GM21423 (cell line): Measurements from ENCODE around the gene PKP2.
"Not testable (repeated sequence)": the region's sequence is repeated elsewhere in the genome, so short reads cannot be mapped to it uniquely, and the experiment has no call there.

Experiments used
- ATAC-seq: cut with Tn5 transposase; IDR thresholded peaks from one replicate; pipeline ENCODE4 v1.9.1; 2021; ENCODE audit warnings: mild to moderate bottlenecking, moderate library complexity; ENCODE audit not compliant: unreplicated experiment

The PKP2 gene

DNA sequence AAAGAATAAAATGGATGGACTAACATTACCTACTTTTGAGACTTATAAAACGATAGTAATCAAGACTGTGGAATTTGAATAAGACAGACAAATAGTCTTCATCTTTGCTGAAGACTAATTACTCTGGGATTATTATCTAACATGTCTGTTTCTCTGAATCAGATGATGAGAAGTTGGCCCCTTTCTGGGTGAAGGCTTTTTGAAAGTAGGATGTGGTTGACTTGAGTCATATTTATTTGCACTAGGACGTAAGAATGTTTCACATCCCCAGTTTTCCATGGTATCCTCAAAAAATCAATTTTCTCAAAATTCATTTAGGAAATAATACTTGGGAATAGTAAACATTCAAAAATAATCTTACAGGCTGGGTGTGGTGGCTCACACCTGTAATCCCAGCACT is 31.8 kb downstream of the PKP2 start:
- ATAC-seq = no peak

DNA sequence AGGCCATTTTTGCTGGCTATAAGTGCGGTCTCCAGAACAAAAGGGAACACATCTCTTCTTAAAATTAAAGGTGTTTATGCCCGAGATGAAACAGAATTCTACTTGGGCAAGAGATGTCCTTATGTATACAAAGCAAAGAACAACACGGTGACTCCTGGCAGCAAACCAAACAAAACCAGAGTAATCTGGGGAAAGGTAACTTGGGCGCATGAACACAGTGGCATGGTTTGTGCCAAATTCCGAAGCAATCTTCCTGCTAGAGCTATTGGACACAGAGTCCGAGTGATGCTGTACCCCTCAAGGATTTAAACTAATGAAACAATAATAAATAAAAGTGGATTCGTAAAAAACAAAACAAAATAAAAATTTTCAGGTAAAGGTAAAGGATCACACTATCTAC is 33.4 kb downstream of the PKP2 start:
- ATAC-seq = no peak

DNA sequence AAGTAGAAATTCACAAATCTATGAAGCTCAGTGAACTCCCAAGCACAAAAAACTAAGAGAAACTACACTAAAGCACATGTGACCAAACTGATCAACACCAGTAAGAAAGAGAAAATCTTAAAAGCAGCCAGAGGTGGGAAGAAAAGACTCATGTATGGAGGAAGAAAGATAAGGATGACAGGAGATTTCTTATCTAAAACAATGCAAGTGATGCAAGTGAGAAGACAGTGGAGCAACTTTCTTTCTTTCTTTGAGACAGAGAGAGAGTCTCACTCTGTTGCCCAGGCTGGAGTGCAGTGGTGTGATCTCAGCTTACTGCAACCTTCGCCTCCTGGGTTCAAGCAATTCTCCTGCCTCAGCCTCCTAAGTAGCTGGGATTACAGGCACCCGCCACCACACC is 34.9 kb downstream of the PKP2 start:
- ATAC-seq = not testable (repeated sequence)

DNA sequence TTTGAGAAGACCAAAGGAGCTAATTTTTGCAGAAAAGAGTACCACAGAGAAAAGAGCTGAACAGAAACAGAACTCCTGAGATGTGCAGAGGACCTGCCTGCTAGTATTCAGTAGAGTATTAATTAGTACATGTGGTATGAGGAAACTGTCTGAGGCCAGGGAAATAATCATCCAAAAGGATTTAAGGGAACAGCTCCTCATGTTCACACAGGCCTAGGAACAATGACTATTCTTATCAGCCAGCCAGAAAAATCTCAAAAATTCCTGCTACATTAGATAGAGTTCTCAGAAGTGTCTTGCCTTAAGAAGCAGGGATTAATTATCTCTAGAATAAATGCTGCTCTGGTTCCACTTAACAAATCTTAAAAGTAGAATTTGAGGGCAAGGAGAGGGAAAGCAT is 36.4 kb downstream of the PKP2 start:
- ATAC-seq = no peak

DNA sequence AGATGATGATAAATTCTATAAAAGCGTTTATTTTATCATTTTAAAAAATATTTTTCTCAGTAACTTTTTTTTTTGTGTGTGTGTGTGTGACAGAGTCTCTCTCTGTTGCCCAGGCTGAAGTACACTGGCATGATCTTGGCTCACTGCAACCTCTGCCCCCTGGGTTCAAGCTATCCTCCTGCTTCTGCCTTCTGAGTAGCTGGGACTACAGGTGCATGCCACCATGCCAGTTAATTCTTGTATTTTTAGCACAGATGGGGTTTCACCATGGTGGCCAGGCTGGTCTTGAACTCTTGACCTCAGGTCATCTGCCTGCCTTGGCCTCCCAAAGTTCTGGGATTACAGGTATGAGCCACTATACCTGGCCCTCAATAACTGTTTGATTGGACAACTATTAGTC is 37.2 kb downstream of the PKP2 start:
- ATAC-seq = no peak

DNA sequence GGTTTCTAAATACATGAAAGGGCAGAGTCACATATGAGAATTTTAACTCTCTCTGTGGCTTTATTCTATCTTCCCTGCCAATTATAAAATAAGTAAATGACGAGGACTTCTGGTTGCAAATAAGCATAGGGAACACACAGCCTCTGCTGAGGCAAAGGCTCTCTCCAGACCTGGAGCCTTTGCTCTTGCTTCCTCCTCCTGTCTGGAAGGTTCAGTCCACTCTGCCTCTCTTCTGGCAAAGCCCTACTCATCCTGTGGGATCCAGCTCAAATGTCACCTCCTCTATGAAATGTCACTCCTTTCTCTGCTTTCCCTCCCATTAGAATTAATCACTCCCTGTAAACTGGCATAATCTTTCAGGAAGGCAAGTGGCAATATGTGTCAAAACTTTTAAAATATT is 41.9 kb downstream of the PKP2 start:
- no peak for ATAC-seq

DNA sequence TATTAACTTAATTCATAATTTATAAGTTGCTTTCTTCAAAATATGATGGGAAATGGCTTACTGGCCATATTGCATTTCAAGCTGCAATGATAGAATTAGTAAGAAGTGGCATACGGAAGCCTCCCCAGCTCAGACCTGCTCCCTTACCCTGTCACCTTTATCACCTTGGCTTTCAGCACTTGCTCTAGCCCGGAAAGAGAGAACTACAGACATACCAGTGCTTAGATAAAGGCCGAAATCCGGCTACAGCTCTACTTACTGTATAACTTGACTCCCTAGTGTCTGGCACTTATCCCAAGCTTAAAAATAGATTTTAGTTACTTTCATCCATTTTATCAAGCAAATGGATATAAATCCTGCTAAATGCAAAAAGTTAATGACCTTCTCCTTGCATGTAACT is 42.5 kb downstream of the PKP2 start:
- no peak for ATAC-seq

DNA sequence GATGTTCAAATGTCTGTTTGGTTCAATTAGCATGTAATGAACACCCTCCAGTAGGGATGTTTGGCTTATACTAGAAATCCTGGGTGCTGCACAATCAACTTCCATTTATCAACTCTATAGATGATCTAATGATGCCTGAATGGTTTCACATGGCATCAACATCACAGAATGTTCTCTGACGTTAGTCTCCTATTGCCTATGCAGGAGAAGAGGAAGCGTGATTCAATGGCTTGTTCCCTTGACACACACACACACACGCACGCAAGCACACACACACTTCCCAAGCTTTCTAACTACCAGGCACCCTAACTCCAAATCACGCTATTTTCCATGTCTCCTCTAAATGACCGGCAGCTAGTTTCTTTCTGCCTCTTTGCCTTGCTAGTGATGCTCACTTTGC is 49.3 kb downstream of the PKP2 start:
- no peak for ATAC-seq

DNA sequence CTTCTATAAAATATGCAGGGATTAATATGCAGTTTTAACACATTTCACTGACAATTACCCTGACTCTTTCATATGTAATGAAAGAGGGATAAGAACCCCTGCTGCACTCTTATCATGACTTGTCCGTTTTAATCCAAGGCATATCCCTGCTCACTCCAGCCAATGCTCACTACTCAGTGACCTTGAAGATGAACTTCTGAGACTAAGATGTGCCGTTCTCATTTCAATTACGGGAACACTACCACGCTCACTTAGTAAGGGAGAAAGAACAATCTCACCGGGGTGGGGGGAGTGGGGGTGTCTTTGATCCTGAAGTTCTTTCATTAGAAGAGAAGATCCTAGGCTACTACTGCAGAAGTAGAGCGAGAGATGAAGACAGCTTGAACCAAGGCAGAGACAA is 50.5 kb downstream of the PKP2 start:
- ATAC-seq = no peak

DNA sequence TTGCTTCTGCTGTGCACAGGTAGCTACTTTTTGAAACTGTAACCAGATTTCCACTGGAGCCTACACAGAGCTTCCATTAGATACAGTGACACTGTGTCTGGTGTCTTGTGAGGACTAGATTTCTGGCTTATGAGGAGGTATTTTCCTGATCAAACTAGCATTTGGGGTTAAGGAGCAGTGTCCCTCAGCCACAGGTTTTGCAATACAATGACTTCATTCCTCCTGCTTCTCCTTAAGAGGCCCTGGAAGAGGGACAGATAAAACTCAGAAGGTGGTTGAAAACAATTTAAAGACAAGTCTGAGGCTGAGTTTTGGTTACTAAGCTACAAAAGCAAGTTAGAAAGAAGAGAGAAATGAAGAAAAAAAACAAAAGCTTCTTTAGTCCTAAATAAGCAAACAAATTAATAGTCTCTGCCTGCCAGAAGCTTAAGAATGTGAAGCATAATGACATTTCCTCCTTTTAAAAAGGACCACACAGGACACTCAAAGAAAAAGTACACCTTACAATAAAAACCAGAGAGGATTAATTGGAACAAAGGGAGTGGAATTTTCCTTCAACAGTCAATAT is 53.0 kb downstream of the PKP2 start:
- no peak for ATAC-seq

DNA sequence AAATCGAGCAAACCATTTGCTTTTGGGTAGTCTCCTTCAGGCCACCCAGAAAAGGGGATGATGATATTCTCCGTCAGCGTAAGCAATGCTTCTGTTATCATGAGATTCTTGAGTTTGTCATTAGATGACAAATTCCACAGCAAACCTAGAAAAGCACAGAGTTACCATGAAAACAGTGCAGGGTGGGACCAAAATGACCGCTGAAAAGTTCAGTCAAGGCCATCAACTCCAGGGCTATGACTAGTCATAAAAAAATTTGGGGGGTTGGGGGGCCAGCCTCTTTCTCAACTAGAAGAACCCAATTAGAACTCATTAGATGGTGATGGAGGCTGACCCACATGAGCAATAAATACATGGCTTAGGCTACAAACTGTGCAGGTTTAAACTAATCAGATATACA is 55.5 kb downstream of the PKP2 start:
- no peak for ATAC-seq

DNA sequence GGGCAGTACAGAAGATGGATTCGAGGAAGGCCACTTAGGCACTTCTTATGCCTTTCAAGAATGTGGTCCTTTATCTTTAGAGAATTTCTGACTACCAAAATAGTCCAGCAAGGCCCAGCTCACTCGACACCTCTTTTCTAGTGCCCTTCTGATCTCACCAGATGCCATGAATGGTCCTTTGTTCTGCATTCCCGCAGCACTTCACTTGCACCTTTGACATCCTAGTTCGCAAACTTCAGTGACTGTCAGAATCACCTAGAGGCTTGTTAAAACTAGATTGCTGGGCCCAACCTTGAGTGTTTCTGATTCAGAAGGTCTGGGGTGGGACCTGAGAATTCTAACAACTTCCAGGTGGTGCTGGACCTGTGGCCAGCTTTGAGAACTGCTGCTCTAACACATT is 56.7 kb downstream of the PKP2 start:
- ATAC-seq = no peak

DNA sequence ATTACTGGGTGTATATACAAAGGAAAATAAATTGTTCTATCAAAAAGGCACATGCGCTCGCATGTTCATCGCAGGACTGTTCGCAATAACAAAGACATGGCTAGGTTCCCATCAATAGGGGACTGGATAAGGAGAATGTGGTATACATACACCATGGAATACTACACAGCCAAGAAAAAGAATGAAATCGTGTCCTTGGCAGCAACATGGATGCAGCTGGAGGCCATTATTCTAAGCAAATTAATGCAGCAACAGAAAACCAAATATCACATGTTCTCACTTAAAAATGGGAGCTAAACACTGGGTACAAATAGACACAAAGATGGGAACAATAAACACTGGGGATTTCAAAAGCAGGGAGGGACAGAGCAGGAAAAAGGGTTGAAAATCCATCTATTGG is 58.6 kb downstream of the PKP2 start:
- ATAC-seq = no peak

DNA sequence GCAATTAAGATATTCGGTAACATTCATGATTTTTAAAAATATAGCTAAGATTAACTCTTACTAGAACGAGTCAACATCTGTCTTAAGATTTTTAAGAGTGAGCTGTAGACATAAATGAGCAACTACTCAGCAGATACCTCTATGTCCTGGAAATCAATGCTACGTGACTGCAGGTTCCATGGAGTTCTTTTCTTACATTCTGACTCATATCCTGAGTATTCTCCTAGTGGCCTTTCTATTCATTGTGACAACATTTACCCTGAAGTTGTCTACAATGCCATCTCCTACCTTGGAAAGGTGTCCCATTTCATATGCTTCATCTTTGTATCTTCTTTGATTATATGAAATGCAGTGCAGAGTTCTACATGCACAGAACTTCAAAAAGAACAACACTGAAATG is 59.9 kb downstream of the PKP2 start:
- no peak for ATAC-seq

DNA sequence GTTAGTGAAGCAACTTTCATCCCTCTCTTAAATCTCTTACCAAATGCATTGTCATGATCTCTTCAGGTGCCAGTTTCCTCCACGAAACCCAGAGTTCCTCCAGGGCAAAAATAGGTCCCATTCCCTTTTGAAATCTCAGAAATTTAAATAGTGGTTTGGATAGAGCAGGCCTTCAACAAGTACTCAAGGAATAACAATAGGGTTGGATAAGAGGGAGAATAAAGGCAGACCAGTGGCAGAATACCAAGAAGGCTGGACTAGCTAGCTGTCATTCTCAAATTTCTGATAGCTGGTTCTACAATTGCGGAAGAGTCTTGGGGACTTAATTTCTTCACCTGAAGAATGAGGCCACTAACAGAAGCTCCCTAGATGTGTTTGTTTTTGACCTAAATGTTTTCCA is 62.5 kb downstream of the PKP2 start:
- ATAC-seq = no peak

DNA sequence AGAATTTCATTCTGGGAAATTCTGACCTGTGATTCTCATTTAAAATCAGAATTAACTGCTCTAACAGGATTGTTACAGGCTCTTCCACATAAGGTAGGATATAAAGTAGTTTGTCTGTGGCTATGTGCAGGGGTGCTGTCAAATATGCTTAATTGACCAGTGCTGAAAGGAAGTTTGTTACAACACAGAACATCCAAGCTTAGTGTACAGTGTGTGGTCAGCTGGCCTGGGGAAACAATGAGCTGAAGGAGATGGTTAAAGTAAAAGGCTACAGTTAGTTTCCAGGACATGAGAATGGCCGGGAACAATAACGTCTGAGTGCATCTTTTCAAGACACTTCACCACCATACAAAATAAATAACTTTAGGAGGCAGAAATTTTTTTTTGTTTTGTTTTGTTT is 68.0 kb downstream of the PKP2 start:
- no peak for ATAC-seq

DNA sequence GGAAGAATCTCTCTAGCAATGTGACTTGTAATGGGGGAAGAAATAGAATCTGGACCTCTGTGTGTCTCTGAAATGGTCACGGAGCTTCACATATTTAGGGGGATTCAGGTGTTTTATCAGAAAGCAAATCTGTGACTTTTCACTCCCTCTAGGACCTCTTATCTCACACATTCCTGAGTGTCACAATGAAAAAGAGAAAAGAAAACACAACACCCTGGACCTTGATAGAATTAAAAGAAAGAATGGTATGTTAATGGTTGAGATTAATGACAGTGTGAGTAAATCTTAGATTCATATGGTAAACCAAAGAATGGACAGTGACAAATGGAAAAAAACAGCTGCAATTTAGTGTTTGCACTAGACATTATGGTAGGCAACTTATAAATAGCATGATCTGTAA is 68.5 kb downstream of the PKP2 start:
- no peak for ATAC-seq

DNA sequence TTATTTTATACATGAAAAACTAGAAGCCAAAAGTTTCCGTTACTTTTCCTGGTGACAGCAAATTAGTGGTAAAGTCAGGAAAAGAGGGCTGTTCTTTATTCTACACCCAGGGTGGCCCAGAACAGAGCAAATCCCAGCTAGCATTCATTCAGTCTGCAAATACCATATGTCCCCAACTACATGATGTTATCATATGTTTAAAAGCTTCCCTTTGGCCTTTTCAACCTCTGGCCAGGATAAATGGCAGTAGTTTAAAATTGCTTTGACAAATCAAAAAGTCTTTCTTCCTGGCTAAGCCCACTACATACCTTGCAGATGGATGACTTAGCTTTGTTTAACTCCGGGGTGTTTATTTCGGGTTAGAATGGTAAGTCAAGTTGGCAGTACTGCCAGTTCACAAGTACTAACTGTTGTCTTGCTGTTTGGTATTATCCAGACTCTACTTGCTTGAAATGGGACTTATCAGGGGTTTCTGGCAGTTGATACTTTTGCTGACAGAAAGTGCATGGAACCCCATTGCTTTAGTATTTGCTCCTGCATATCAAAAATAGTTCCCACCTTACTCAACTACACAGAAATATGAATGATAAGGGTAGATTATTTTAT is 69.7 kb downstream of the PKP2 start:
- ATAC-seq = no peak

DNA sequence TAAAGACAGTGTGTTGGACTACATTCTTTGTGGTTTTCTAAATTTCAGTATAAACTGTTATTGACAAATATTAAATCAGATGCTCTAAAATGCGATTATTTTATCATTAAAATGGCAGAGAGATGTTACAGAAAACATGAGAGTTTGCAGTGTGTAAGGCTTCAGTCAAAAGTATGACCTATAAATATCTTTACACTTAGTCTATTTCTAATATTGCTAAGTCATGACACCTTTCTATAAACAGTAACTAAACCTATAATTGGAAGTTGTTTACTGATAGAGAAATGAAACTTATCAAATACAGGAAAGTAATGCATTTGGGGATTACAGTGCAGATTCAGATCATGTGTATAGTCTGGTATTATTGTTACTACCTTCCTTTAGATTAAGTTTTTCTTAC is 72.0 kb downstream of the PKP2 start:
- no peak for ATAC-seq

DNA sequence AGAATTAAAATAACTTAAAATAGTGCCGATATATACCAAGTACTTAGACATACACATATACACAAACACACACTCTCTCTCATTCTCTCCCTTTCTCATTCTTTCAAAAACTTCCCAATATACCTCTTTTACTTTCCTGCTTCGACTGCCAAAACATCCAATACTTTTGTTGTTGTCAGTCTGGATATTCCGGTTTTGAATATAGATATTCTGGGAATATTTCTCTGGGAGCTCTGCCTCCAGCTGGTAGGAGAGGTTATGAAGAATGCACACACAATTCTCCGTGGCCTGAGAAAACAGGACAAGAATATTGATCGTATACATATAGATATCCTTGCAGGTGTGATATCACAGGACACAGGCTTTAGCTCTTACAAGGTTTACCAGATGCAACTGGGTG is 74.2 kb downstream of the PKP2 start:
- no peak for ATAC-seq

DNA sequence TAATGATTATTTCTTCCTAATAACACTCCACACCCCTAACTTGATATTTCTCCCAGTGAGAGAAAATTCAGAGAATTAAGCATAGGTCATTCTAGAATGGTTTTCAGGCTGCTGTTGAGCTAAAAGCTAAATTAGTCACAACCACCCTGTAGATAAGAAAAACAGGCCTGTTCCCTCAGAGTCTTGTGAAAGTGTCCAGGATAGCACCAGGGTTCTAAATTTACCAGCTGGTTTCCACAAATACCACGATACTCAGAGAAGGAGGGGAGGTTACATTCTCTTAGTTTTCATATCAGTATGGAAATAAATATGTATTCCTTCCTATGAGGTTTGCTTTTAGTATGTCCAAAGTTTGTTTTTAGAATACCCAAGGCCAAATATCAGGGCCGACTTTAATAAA is 74.9 kb downstream of the PKP2 start:
- ATAC-seq = no peak

DNA sequence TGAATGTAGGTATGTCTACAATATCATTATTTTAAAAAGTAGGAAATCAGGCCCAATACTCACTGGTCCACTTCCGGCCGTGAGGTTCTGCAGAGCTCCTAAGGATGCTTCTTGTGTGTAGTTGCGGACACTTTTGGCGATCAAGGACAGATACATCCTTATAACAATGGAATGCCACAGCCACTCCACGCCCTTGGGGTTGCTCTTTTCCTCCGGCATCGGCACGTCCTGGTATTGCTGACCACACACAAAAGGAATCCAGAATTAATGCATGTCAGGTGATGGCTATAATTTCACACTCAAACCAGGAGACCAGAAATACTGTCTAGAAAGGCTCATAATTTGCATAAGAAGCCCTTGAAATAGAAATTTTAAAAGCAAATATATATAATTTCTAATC is 75.3 kb downstream of the PKP2 start:
- ATAC-seq = no peak

DNA sequence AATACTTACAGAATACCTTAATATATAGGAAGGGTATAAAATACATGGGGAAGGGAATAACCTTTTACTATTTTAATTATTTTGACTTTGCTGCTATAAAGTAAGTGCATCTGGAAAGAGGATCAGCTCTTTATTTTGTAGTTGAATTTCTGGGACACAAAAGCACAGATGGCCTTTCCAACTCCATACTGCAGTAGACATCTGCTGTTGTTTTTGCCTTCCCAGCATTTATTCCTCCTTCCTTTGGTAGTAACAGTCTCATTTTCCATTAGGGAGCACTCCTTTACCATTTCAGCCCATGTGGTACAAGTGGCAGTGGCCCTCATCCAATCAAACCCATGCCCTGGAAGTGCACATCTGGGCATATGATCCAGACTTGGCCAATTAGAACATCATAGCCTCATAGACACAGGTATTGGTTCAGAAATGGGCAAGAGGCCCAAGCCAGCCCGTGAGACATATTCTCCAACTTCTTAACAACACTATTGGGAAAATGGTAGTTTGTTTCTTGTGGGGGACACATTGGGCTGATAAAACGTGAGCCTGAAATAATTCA is 76.1 kb downstream of the PKP2 start:
- ATAC-seq = no peak
